KMS-11 (cell line): Measurements from ENCODE around the gene UCHL1.

Source experiments
- H2AFZ ChIP-seq: fragments of 200-600 bp; sonication (generic); 2 replicates; pipeline ENCODE4 v1.6.1; 2016; ENCODE audit warnings: antibody characterized with exemption, mixed run types, low read depth
- H3K27ac ChIP-seq: fragments of 200-600 bp; sonication (generic); 2 replicates; pipeline ENCODE4 v1.6.1; 2016; ENCODE audit warnings: mild to moderate bottlenecking, mixed run types
- H3K27me3 ChIP-seq: fragments of 200-600 bp; sonication (generic); 2 replicates; pipeline ENCODE4 v1.6.1; 2017; ENCODE audit warnings: mild to moderate bottlenecking, low read depth, mixed run types, moderate library complexity; ENCODE audit not compliant: insufficient read depth
- H3K36me3 ChIP-seq: fragments of 200-600 bp; sonication (generic); 2 replicates; pipeline ENCODE4 v1.6.1; 2017; ENCODE audit warnings: mild to moderate bottlenecking, mixed run types; ENCODE audit not compliant: insufficient read depth
- H3K4me1 ChIP-seq: fragments of 200-600 bp; sonication (generic); 2 replicates; pipeline ENCODE4 v1.6.1; 2016; ENCODE audit warnings: mild to moderate bottlenecking, low read depth, mixed run types; ENCODE audit not compliant: poor library complexity, severe bottlenecking
- H3K4me2 ChIP-seq: fragments of 200-600 bp; sonication (generic); 2 replicates; pipeline ENCODE4 v1.7.0; 2016; ENCODE audit warnings: mild to moderate bottlenecking, mixed run types
- H3K4me3 ChIP-seq: fragments of 200-600 bp; sonication (generic); IDR thresholded peaks from 2 replicates; pipeline ENCODE4 v1.6.1; 2017; ENCODE audit warnings: low read depth, low read length, mixed read lengths; ENCODE audit not compliant: insufficient read depth
- H3K79me2 ChIP-seq: fragments of 200-600 bp; sonication (generic); 2 replicates; pipeline ENCODE4 v1.6.1; 2016; ENCODE audit warnings: low read depth, mixed run types; ENCODE audit not compliant: insufficient read depth
- H3K9ac ChIP-seq: fragments of 200-600 bp; sonication (generic); 2 replicates; pipeline ENCODE4 v1.6.1; 2016; ENCODE audit warnings: mild to moderate bottlenecking, mixed run types
- H4K20me1 ChIP-seq: fragments of 200-600 bp; sonication (generic); 2 replicates; pipeline ENCODE4 v1.6.1; 2016; ENCODE audit warnings: mild to moderate bottlenecking, mixed run types; ENCODE audit not compliant: insufficient read depth
- TF ChIP-seq, protein P1 (sequence below): fragments of 200-600 bp; sonication (generic); conservative IDR thresholded peaks from 2 replicates; pipeline ENCODE4 v1.6.1; 2017; ENCODE audit warnings: low read depth, mild to moderate bottlenecking, antibody characterized with exemption, low read length, moderate library complexity, mixed read lengths

Gene UCHL1

DNA sequence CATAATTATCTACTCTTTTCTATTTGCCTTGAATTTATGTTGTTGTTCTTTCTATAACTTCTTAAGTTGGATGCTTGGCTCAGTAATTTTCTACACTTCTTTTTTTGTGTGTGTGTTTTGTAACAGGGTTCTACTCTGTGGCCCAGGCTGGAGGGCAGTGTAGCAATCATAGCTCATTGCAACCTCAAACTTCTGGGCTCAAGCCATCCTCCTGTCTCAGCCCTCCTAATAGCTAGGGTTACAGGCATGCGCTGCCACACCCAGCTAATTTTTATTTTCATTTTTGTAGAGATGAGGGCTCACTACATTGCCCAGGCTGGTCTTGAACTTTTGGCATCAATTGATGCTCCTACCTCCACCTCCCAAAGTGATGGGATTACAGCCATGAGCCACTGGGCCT lies 20.7 kb upstream of the UCHL1 start:
- TF ChIP-seq, protein P1, sequence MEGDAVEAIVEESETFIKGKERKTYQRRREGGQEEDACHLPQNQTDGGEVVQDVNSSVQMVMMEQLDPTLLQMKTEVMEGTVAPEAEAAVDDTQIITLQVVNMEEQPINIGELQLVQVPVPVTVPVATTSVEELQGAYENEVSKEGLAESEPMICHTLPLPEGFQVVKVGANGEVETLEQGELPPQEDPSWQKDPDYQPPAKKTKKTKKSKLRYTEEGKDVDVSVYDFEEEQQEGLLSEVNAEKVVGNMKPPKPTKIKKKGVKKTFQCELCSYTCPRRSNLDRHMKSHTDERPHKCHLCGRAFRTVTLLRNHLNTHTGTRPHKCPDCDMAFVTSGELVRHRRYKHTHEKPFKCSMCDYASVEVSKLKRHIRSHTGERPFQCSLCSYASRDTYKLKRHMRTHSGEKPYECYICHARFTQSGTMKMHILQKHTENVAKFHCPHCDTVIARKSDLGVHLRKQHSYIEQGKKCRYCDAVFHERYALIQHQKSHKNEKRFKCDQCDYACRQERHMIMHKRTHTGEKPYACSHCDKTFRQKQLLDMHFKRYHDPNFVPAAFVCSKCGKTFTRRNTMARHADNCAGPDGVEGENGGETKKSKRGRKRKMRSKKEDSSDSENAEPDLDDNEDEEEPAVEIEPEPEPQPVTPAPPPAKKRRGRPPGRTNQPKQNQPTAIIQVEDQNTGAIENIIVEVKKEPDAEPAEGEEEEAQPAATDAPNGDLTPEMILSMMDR = no peak
- no peak overlapping the region for H3K4me2 ChIP-seq
- H4K20me1 ChIP-seq = no peaks in the 10 kb centered on the region
- H2AFZ ChIP-seq = no peak overlapping the region
- no peak overlapping the region for H3K27ac ChIP-seq
- no peaks in the 10 kb centered on the region for H3K79me2 ChIP-seq
- no peaks in the 10 kb centered on the region for H3K36me3 ChIP-seq
- no peak overlapping the region for H3K9ac ChIP-seq
- no peak overlapping the region for H3K4me3 ChIP-seq
- no peaks in the 10 kb centered on the region for H3K27me3 ChIP-seq
- H3K4me1 ChIP-seq = no peaks in the 10 kb centered on the region

DNA sequence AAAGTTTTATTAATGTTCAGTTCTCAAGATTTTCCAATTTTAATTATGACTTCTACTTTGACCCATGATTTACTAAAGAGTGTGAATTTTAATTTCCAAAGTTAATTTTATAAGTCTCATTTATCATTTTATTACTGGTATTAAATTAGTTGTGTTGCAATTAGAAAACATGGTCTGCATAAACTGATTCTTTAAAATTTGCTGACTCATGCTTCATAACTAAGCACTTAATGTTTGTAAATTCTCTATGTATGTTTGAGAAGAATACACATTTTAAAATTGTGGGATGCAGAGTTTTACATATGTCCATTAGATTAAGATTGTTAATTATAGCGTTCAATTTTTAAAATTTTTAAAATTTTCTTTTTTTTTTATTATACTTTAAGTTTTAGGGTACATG lies 20.2 kb upstream of the UCHL1 start:
- Histone ChIP-seq H3K9ac (no peak overlapping the region), H3K27ac (no peak overlapping the region), H3K36me3 (no peaks in the 10 kb centered on the region), H3K4me1 (no peaks in the 10 kb centered on the region), H3K79me2 (no peaks in the 10 kb centered on the region), H3K27me3 (no peaks in the 10 kb centered on the region), H4K20me1 (no peaks in the 10 kb centered on the region), H3K4me2 (no peak overlapping the region), H3K4me3 (no peak overlapping the region), H2AFZ (no peak overlapping the region)
- TF ChIP-seq, protein P1 = no peak

DNA sequence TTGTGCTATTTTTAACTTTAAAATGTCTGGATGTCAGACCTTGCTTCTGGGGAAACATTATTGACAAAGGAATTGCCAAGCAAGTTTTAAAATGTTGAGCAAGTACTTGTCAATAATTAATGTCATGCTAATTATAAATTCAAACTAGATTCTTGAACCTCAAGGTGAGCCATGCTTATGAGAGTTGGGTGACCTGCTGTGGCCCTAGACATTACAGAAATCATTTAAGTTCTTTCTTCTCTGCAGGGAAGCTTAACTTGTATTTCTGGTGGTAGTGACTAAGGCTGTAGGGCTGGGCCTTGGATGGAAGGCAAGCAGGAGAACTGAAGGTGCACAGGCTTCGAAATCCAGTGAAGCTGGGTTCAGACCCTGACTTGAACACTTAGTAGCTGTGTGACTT lies 14.8 kb upstream of the UCHL1 start:
- TF ChIP-seq, protein P1 = no peak

DNA sequence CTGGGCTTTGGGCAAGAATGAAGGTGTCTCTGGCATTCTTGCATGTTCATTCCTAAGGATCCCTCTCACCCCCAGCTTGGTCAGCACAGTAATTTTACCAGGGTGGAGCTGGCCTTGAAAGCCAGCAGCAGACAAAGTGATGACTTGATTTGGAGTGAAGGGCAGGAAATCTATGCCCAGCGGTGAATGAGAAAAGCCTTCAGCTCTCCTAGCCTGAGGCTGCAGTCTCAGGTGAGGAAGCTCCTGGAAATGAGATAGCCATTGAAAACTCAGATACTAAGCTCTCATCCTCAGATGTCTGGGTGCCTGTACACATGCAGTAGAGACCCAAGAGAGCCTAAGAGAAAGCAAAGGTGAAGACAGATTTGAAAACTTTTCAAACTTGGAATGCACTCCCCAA lies 10.7 kb upstream of the UCHL1 start:
- Histone ChIP-seq H3K4me3 (no peak overlapping the region), H3K9ac (no peak overlapping the region), H2AFZ (no peak overlapping the region), H4K20me1 (no peaks in the 10 kb centered on the region), H3K27me3 (no peaks in the 10 kb centered on the region), H3K27ac (no peak overlapping the region), H3K4me1 (no peaks in the 10 kb centered on the region), H3K36me3 (no peaks in the 10 kb centered on the region), H3K79me2 (no peaks in the 10 kb centered on the region), H3K4me2 (no peak overlapping the region)
- TF ChIP-seq, protein P1 = no peak

More for the DNA sequence above, 14.8 kb upstream of the UCHL1 start:
- Histone ChIP-seq H3K27me3 (no peaks in the 10 kb centered on the region), H4K20me1 (no peaks in the 10 kb centered on the region), H3K9ac (no peak overlapping the region), H3K36me3 (no peaks in the 10 kb centered on the region), H3K4me1 (no peaks in the 10 kb centered on the region), H2AFZ (no peak overlapping the region), H3K79me2 (no peaks in the 10 kb centered on the region), H3K27ac (no peak overlapping the region), H3K4me3 (no peak overlapping the region), H3K4me2 (no peak overlapping the region)
